Large intestine (tissue), 12 donors: ENCODE data around the gene LMOD2. TPM values are rescaled to one million over a fixed set of nuclear protein-coding genes. Genes with fewer than 3 reads are reported as not detected.

Source experiments
- DNase-seq, 2 donors: peaks; one replicate each; pipeline versions ENCODE4 v3.0.0 to v3.0.0-alpha.2; 2013
- H3K27ac ChIP-seq: one replicate; pipeline ENCODE4 v1.5.1; 2013; ENCODE audit warnings: low read length
- H3K27me3 ChIP-seq: 2 replicates; pipeline ENCODE4 v1.6.1; 2013; ENCODE audit warnings: low read length; ENCODE audit not compliant: control insufficient read depth, insufficient read depth
- H3K36me3 ChIP-seq: 2 replicates; pipeline ENCODE4 v1.6.1; 2013; ENCODE audit warnings: low read length; ENCODE audit not compliant: control insufficient read depth, insufficient read depth
- H3K4me1 ChIP-seq: one replicate; pipeline ENCODE4 v1.6.1; 2013; ENCODE audit warnings: low read length; ENCODE audit not compliant: control insufficient read depth, insufficient read depth
- H3K4me3 ChIP-seq: one replicate; pipeline ENCODE4 v1.5.1; 2013; ENCODE audit warnings: low read length
- H3K9me3 ChIP-seq: one replicate; pipeline ENCODE4 v1.6.1; 2013; ENCODE audit warnings: mild to moderate bottlenecking, low read depth, low read length, moderate library complexity; ENCODE audit not compliant: control insufficient read depth
- WGBS: methylation state at CpG from one replicate; pipeline ENCODE4 v1.1.5; 2013; ENCODE audit warnings: low lambda C conversion rate; ENCODE audit not compliant: insufficient coverage; 5-methylcytosine and 5-hydroxymethylcytosine counted together
- long read RNA-seq, 11 donors: transcript quantifications; one replicate each; lab custom pipeline, GENCODE V29; 2026
- polyA plus RNA-seq: library from polyadenylated mRNA; unstranded; fragments of 120-200 nt; gene quantifications from one replicate; pipeline ENCODE4 v1.2.1, GENCODE V29; 2013

Gene LMOD2
- polyA plus RNA-seq: 0.24 TPM
- long read RNA-seq, donor 1: 0 reads
- long read RNA-seq, donor 2: 0 reads
- long read RNA-seq, donor 3, partial matches to known transcripts: 120 of 135 reads
- long read RNA-seq, donor 3, other reads (novel, unspliced or antisense): 15 of 135 reads
- long read RNA-seq, donor 4: 0 reads
- long read RNA-seq, donor 5: 0 reads
- long read RNA-seq, donor 6: 0 reads
- long read RNA-seq, donor 7: 0 reads
- long read RNA-seq, donor 8: 0 reads
- long read RNA-seq, donor 9: 0 reads
- long read RNA-seq, donor 10: 0 reads
- long read RNA-seq, donor 11: 0 reads

DNA sequence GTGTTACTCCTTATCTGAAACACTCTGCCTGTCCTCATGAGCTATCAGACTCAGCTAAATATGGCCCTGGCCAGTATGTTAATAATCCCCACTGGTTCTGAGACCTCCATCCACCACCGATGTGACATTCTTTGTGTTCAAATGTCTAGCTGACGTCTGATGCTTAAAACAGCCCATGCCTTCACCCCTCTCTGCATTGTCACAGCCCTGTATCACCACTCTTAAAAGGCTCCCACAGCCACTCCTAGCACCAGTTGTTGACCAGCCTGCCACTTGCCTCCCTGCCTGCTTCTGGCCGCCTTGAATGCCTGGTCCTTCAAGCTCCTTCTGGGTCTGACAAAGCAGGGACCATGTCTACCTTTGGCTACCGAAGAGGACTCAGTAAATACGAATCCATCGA lies at the start of gene LMOD2:
TSS of gene LMOD2 (plus strand) at position 253 of the 400 bp plus-strand sequence. CDS start at position 351, 98 bp downstream.
- Histone ChIP-seq H3K4me1 (no peaks in the 10 kb centered on the region), H3K27me3 (peaks cover 2% of the 10 kb centered on the region), H3K9me3 (no peaks in the 10 kb centered on the region), H3K36me3 (no peaks in the 10 kb centered on the region), H3K4me3 (no peak within 1 kb of the TSS), H3K27ac (no peak within 1 kb of the TSS)
- no CpG with 5 or more reads among the region's 6 CpGs for WGBS
- DNase-seq: no peak

GRCh38 chr7:123607423-123607975 lies 48.2 kb upstream of the LMOD2 start:
- DNase-seq: no peak
- Histone ChIP-seq H3K27me3 (peaks cover 3% of the 10 kb centered on the region), H3K4me1 (no peaks in the 10 kb centered on the region), H3K4me3 (no peak overlapping the region), H3K36me3 (no peaks in the 10 kb centered on the region), H3K27ac (no peak overlapping the region), H3K9me3 (no peaks in the 10 kb centered on the region)
- WGBS: 40% methylated on average over 1 of the region's 4 CpGs

DNA sequence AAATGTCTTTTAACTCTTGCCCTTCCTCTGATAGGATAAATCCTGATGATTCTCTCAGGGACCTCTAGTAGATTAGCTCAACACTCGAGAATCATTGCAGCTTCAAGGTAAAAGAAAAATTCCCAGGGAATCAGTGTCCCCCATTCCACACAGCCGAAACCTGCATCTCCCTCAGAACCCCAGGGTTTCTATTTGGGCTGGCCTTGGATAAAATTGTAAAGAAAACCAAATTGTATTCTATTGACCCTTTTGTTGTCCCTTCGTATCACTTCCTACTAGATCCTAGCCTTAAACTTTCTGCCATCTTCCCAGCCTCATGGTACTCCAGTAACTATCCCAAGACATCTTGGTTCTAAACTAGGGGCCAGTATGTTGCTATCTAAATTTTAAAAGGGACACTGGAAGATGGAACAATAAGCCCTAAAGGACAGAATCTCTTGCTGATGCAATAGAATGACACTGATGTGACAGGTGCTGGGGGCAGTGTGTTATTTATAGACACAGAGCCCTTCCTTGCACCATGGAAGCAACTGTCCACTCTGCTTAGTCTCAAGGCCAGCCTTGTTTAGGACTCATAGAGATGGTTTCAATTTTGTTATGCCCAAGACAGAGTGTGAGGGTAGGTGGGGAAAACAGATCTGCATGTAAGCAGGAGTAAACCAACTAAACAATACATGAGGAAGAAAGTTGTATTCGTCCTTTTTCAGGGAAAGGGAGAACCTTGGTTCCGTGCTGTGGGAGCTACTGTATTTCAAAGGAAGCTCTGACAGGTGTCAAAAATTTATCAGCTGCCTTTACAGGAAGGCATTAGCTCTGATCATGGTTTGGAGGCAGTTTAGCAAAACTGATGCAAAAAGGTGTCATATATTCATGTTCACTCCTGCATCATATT lies 46.4 kb upstream of the LMOD2 start:
- no peak overlapping the region for H3K27ac ChIP-seq
- no peaks in the 10 kb centered on the region for H3K4me1 ChIP-seq
- H3K9me3 ChIP-seq: no peaks in the 10 kb centered on the region
- no peak overlapping the region for H3K4me3 ChIP-seq
- 100% methylated on average over 1 of the region's 5 CpGs for WGBS
- H3K36me3 ChIP-seq: no peaks in the 10 kb centered on the region
- peaks cover 3% of the 10 kb centered on the region for H3K27me3 ChIP-seq
- DNase-seq: no peak

DNA sequence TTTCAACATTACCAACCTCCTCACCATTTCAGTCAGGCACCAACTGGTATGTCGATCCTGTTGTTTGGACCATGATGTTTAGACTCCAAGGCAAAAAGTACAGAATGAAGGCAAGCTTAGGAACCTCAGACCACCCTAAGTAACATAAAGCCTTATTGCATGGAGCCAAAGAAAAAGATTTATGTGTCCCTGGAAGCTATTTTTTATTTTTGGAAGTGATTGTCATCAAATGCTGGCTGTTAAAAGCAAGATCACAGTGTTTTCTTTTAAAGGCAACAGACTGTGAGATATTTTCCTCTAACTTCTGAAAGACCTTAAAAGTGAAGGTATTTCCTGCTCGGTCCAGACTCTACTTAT lies 45.8 kb upstream of the LMOD2 start:
- Histone ChIP-seq H3K4me1 (no peaks in the 10 kb centered on the region), H3K36me3 (no peaks in the 10 kb centered on the region), H3K9me3 (no peaks in the 10 kb centered on the region), H3K27me3 (peaks cover 3% of the 10 kb centered on the region), H3K4me3 (no peak overlapping the region), H3K27ac (no peak overlapping the region)
- DNase-seq: no peak
- 100% methylated on average over 1 of the region's 2 CpGs for WGBS

GRCh38 chr7:123612024-123612423 lies 43.6 kb upstream of the LMOD2 start:
- no peaks in the 10 kb centered on the region for H3K9me3 ChIP-seq
- H3K36me3 ChIP-seq: no peaks in the 10 kb centered on the region
- DNase-seq: peak in 1 of 2 donors; percentile 11
- H3K27ac ChIP-seq: no peak overlapping the region
- H3K27me3 ChIP-seq: peaks cover 3% of the 10 kb centered on the region
- no peaks in the 10 kb centered on the region for H3K4me1 ChIP-seq
- no peak overlapping the region for H3K4me3 ChIP-seq

DNA sequence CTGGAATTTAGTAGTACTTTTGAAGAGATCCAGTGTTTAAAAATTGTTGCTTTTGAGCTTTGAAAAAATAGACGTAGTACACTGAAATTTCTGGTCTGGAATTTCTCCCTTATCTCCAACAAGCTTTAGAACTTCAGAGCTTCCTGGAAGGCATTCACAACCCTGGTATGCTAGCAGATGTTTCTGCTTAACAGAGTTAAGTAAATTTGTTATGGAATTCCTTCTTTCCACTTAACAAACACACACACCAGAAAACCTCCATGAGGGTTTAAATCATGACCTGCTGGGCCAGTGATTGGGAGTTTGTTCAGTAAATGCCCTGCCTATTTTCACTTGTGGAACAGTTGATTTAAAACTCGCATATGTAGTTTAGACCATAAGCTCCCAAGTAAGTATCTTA lies 40.3 kb upstream of the LMOD2 start:
- Histone ChIP-seq H3K4me1 (no peaks in the 10 kb centered on the region), H3K27me3 (no peaks in the 10 kb centered on the region), H3K36me3 (no peaks in the 10 kb centered on the region), H3K27ac (no peak overlapping the region), H3K9me3 (no peaks in the 10 kb centered on the region), H3K4me3 (no peak overlapping the region)
- DNase-seq: no peak
- WGBS: 33% methylated on average over 1 of the region's 2 CpGs

GRCh38 chr7:123616223-123616622 lies 39.4 kb upstream of the LMOD2 start:
- DNase-seq: no peak
- Histone ChIP-seq H3K4me3 (no peak overlapping the region), H3K27me3 (no peaks in the 10 kb centered on the region), H3K27ac (no peak overlapping the region), H3K4me1 (no peaks in the 10 kb centered on the region), H3K9me3 (no peaks in the 10 kb centered on the region), H3K36me3 (no peaks in the 10 kb centered on the region)

- no peak for DNase-seq
- no peak overlapping the region for H3K27ac ChIP-seq
- H3K27me3 ChIP-seq: no peaks in the 10 kb centered on the region
- H3K4me1 ChIP-seq: no peaks in the 10 kb centered on the region
- H3K9me3 ChIP-seq: no peaks in the 10 kb centered on the region
- no peak overlapping the region for H3K4me3 ChIP-seq
- WGBS: 90% methylated on average over 1 of the region's 4 CpGs
- no peaks in the 10 kb centered on the region for H3K36me3 ChIP-seq
Measured at GRCh38 chr7:123621707-123622106, 34.0 kb upstream of the LMOD2 start.

DNA sequence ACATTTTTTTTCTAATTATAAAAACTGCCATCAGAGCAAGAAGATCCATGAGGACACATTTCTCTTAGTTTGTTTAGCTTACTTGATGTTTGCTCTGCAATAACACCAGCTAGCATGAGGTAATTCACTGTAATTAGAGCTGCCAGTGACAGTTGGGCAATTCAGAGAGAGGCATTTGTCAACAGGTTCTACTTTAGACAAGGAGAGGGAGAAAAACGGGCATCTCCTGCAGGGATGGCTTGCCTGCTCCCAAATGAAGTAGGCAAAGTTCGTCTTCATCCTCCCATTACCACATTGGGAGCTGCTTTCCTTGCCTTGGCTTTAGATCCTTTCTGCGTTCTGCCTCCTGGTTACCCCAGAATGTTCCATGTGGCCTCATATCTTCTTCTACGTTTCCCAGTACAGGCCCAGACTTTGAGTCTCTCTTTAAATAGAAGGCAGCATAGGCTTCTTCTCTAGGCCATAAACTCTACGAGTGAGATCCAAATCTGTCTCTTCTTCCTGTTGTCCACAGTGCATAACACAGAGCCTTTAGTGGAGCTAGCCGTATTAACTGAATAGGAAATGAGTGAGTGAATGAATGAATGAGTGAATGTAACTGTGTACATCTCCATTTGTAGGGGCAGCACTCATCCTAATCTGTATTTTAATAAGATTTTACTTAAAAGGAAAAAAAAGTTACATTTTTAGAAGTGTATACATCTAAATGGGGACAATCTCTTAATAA lies 32.8 kb upstream of the LMOD2 start:
- peak in 1 of 2 donors; percentile 52 for DNase-seq
- Histone ChIP-seq H3K4me1 (no peaks in the 10 kb centered on the region), H3K9me3 (no peaks in the 10 kb centered on the region), H3K4me3 (no peak overlapping the region), H3K36me3 (no peaks in the 10 kb centered on the region), H3K27ac (no peak overlapping the region), H3K27me3 (no peaks in the 10 kb centered on the region)
- no CpG with 5 or more reads among the region's 6 CpGs for WGBS

DNA sequence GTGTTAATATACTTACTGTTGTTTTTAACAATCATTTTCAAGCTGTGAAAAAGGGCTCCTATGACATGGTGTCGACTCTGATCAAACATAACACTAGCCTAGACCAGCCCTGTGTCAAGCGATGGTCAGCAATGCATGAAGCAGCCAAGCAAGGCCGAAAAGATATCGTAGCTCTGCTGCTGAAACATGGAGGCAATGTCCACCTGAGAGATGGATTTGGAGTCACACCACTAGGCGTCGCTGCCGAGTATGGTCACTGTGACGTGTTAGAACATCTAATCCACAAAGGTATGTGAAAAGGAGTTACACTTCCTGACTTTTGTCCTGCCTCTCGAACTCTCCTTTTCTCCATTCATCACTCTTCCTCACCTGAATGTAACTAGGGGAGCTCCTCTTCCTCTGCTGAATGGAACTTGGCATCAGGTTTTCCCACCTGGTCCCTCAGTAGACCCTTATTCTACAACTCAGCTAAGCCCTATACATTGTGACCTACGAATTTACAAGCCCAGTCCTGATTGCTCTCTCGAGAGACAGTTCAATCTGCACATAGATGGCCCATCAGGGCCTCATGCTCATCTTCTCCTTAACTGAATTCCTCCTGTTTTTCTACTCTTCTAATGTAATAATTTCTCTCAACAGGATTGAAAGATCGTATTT lies 31.0 kb upstream of the LMOD2 start:
- H3K4me3 ChIP-seq: no peak overlapping the region

More for the DNA sequence above, 31.0 kb upstream of the LMOD2 start:
- H3K4me1 ChIP-seq: no peaks in the 10 kb centered on the region
- no peaks in the 10 kb centered on the region for H3K27me3 ChIP-seq
- H3K36me3 ChIP-seq: no peaks in the 10 kb centered on the region
- peak in 1 of 2 donors; percentile 13 for DNase-seq
- no peaks in the 10 kb centered on the region for H3K9me3 ChIP-seq
- 89% methylated on average over 4 of the region's 12 CpGs for WGBS
- H3K27ac ChIP-seq: no peak overlapping the region
